Upper lobe of left lung (tissue), 4 donors: Measurements from ENCODE around the gene CEP70.
"Not testable (repeated sequence)": the region's sequence is repeated elsewhere in the genome, so short reads cannot be mapped to it uniquely, and the experiment has no call there.

Experiments
- CTCF ChIP-seq, 6 experiments: fragments of 450-650 bp in 4 of 6; fragments of 200-600 bp in 2 of 6; sonication (generic) in 2 of 6; IDR thresholded peaks; one replicate each; pipeline ENCODE4 v1.5.1; 2016 to 2019; ENCODE audit warnings: antibody characterized with exemption in 6 of 6
- POLR2A ChIP-seq, 4 donors: fragments of 450-650 bp; IDR thresholded peaks; one replicate each; pipeline ENCODE4 v1.5.1; 2016 to 2017; ENCODE audit warnings: antibody characterized with exemption in 4 of 4, mild to moderate bottlenecking in 2 of 4

GRCh38 chr3:138453940-138454339, 140.1 kb downstream of the CEP70 start:
- not testable (repeated sequence) for TF ChIP-seq POLR2A, CTCF (IDR thresholded peaks at IDR 0.05)
